Measurements from ENCODE around the gene KRT4. TPM values are rescaled to one million over a fixed set of nuclear protein-coding genes. Genes with fewer than 3 reads are reported as not detected.

The KRT4 gene
- total and polyA plus RNA-seq, 2 donors from 2014 or later = 0.15 TPM; not detected in 1

GRCh38 chr12:52825961-52826360 is 12.0 kb upstream of the KRT4 start:
- TF ChIP-seq, protein P1, sequence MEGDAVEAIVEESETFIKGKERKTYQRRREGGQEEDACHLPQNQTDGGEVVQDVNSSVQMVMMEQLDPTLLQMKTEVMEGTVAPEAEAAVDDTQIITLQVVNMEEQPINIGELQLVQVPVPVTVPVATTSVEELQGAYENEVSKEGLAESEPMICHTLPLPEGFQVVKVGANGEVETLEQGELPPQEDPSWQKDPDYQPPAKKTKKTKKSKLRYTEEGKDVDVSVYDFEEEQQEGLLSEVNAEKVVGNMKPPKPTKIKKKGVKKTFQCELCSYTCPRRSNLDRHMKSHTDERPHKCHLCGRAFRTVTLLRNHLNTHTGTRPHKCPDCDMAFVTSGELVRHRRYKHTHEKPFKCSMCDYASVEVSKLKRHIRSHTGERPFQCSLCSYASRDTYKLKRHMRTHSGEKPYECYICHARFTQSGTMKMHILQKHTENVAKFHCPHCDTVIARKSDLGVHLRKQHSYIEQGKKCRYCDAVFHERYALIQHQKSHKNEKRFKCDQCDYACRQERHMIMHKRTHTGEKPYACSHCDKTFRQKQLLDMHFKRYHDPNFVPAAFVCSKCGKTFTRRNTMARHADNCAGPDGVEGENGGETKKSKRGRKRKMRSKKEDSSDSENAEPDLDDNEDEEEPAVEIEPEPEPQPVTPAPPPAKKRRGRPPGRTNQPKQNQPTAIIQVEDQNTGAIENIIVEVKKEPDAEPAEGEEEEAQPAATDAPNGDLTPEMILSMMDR (IDR thresholded peaks at IDR 0.05; ENCODE audit: borderline replicate concordance, extremely low read depth, insufficient read depth) = no peak
- no peak overlapping the region for H3K9ac ChIP-seq (ENCODE audit: low read length in 3 of 3)
- no peak overlapping the region for H3K27ac ChIP-seq (ENCODE audit: low read depth in 2 of 2, low read length in 2 of 2)
- no peak overlapping the region for H3K4me3 ChIP-seq (ENCODE audit: low read length in 3 of 3)
- H3K4me1 ChIP-seq (ENCODE audit: control insufficient read depth in 2 of 3, insufficient read depth in 2 of 3, low read depth in 1 of 3, low read length in 3 of 3) = no peaks in the 10 kb centered on the region
- intact Hi-C loops (cut with DNase I) = no loop called here
- H3K9me3 ChIP-seq (ENCODE audit: control insufficient read depth in 2 of 3, insufficient read depth in 1 of 3, low read length in 3 of 3) = no peaks in the 10 kb centered on the region
- FAIRE-seq (no peak), DNase-seq (no peak)
- H3K27me3 ChIP-seq (ENCODE audit: control insufficient read depth, insufficient read depth, low read length) = no peaks in the 10 kb centered on the region
- no peaks in the 10 kb centered on the region for H3K36me3 ChIP-seq (ENCODE audit: control insufficient read depth in 2 of 3, insufficient read depth in 3 of 3, low read length in 3 of 3)

- H3K9ac ChIP-seq (ENCODE audit: low read length in 3 of 3) = no peak overlapping the region
- no peaks in the 10 kb centered on the region for H3K36me3 ChIP-seq (ENCODE audit: control insufficient read depth in 2 of 3, insufficient read depth in 3 of 3, low read length in 3 of 3)
- no peaks in the 10 kb centered on the region for H3K9me3 ChIP-seq (ENCODE audit: control insufficient read depth in 2 of 3, insufficient read depth in 1 of 3, low read length in 3 of 3)
- H3K27ac ChIP-seq (ENCODE audit: low read depth in 2 of 2, low read length in 2 of 2) = no peak overlapping the region
- H3K4me3 ChIP-seq (ENCODE audit: low read length in 3 of 3) = no peak overlapping the region
- no peak for FAIRE-seq
- intact Hi-C loops (cut with DNase I) = no loop called here
- TF ChIP-seq, protein P1 (IDR thresholded peaks at IDR 0.05; ENCODE audit: borderline replicate concordance, extremely low read depth, insufficient read depth) = no peak
- H3K27me3 ChIP-seq (ENCODE audit: control insufficient read depth, insufficient read depth, low read length) = no peaks in the 10 kb centered on the region
- H3K4me1 ChIP-seq (ENCODE audit: control insufficient read depth in 2 of 3, insufficient read depth in 2 of 3, low read depth in 1 of 3, low read length in 3 of 3) = no peaks in the 10 kb centered on the region
- no peak for DNase-seq
Observed at GRCh38 chr12:52824741-52825410, 11.0 kb upstream of the KRT4 start.

DNA sequence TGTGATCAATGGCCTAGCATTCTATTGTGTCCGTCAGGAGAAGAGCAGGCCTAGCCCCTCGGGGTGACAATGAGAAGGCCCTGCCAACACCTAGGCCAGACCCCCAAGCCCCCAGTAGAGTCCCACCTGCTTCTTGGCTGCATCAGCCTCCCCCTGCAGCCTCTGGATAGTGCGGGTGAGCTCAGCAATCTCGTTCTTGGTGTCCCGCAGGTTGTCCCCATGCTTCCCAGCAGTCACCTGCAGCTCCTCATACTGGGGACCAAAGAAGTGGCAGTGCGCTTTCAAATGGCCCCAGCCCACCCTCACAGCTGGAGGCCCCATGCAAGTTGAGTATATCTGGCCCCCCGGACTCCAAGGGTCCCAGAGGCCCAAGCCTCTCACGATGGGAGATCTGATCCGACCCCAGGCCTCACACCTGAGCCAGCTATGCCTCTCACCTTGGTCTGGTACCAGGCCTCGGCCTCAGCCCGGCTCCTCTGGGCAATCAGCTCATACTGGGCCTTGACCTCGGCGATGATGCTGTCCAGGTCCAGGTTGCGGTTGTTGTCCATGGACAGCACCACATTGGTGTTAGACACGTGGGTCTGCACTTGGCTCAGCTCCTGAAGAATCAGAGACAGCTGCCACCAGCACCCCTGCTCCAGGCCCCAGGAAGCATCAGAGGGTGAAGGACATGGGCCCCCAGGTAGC is 10.0 kb upstream of the KRT4 start:
- TF ChIP-seq, protein P1 (IDR thresholded peaks at IDR 0.05; ENCODE audit: borderline replicate concordance, extremely low read depth, insufficient read depth) = no peak
- Histone ChIP-seq H3K27ac (ENCODE audit: low read depth in 2 of 2, low read length in 2 of 2) (no peak overlapping the region), H3K9me3 (ENCODE audit: control insufficient read depth in 2 of 3, insufficient read depth in 1 of 3, low read length in 3 of 3) (no peaks in the 10 kb centered on the region), H3K36me3 (ENCODE audit: control insufficient read depth in 2 of 3, insufficient read depth in 3 of 3, low read length in 3 of 3) (no peaks in the 10 kb centered on the region), H3K27me3 (ENCODE audit: control insufficient read depth, insufficient read depth, low read length) (no peaks in the 10 kb centered on the region), H3K9ac (ENCODE audit: low read length in 3 of 3) (no peak overlapping the region), H3K4me3 (ENCODE audit: low read length in 3 of 3) (no peak overlapping the region), H3K4me1 (ENCODE audit: control insufficient read depth in 2 of 3, insufficient read depth in 2 of 3, low read depth in 1 of 3, low read length in 3 of 3) (no peaks in the 10 kb centered on the region)
- DNase-seq = no peak
- FAIRE-seq = no peak
- intact Hi-C loops (cut with DNase I) = no loop called here
